Ureter (tissue), 1 donor: Measurements from ENCODE around the gene LAMA4. TPM values are rescaled to one million over a fixed set of nuclear protein-coding genes. Genes with fewer than 3 reads are reported as not detected.
"Not testable (repeated sequence)": the region's sequence is repeated elsewhere in the genome, so short reads cannot be mapped to it uniquely, and the experiment has no call there.

Experiments
- DNase-seq: peaks from one replicate; pipeline ENCODE4 v3.0.0-alpha.2; 2020; ENCODE audit warnings: low spot score
- total RNA-seq: library from RNA; stranded (reverse); gene quantifications from one replicate; pipeline ENCODE4 v1.2.4, GENCODE V29; 2023
- donor health status: DM: yes; HTN: yes; CAD: no.

Gene LAMA4
- total RNA-seq, 1 donor from 2014 or later: 54.7 TPM

- no peak for DNase-seq
Observed at GRCh38 chr6:112210852-112211251, 43.5 kb downstream of the LAMA4 start.

GRCh38 chr6:112209131-112209530, 45.2 kb downstream of the LAMA4 start:
- no peak for DNase-seq

- DNase-seq: no peak
Observed at GRCh38 chr6:112207776-112208175, 46.6 kb downstream of the LAMA4 start.

GRCh38 chr6:112207131-112207530, 47.2 kb downstream of the LAMA4 start:
- no peak for DNase-seq

GRCh38 chr6:112206110-112206458, 48.3 kb downstream of the LAMA4 start:
- no peak for DNase-seq

- no peak for DNase-seq
Observed at GRCh38 chr6:112205427-112206109, 48.8 kb downstream of the LAMA4 start.

GRCh38 chr6:112204350-112204706, 50.0 kb downstream of the LAMA4 start:
- DNase-seq: no peak

GRCh38 chr6:112203577-112204349, 50.6 kb downstream of the LAMA4 start:
- DNase-seq: no peak

- DNase-seq: no peak
Observed at GRCh38 chr6:112202639-112203341, 51.6 kb downstream of the LAMA4 start.

- not testable (repeated sequence) for DNase-seq
Observed at GRCh38 chr6:112200185-112200914, 54.0 kb downstream of the LAMA4 start.

GRCh38 chr6:112199001-112199403, 55.4 kb downstream of the LAMA4 start:
- no peak for DNase-seq

- no peak for DNase-seq
Observed at GRCh38 chr6:112198582-112198981, 55.8 kb downstream of the LAMA4 start.

GRCh38 chr6:112197636-112198035, 56.7 kb downstream of the LAMA4 start:
- DNase-seq: no peak

- DNase-seq: no peak
Observed at GRCh38 chr6:112196306-112196705, 58.1 kb downstream of the LAMA4 start.

GRCh38 chr6:112195166-112195565, 59.2 kb downstream of the LAMA4 start:
- DNase-seq: no peak

GRCh38 chr6:112194511-112194910, 59.9 kb downstream of the LAMA4 start:
- no peak for DNase-seq

GRCh38 chr6:112193535-112194051, 60.8 kb downstream of the LAMA4 start:
- DNase-seq: no peak

- no peak for DNase-seq
Observed at GRCh38 chr6:112193117-112193516, 61.2 kb downstream of the LAMA4 start.

GRCh38 chr6:112191509-112192020, 62.8 kb downstream of the LAMA4 start:
- no peak for DNase-seq

- DNase-seq: no peak
Observed at GRCh38 chr6:112190164-112190563, 64.2 kb downstream of the LAMA4 start.

GRCh38 chr6:112189494-112189893, 64.9 kb downstream of the LAMA4 start:
- no peak for DNase-seq

- no peak for DNase-seq
Observed at GRCh38 chr6:112188906-112189305, 65.5 kb downstream of the LAMA4 start.
